NOMO-1 (cell line): Measurements from ENCODE around the gene GRK3.
"Not testable (repeated sequence)": the region's sequence is repeated elsewhere in the genome, so short reads cannot be mapped to it uniquely, and the experiment has no call there.

Experiments used
- DNase-seq, 2 experiments: peaks; one replicate each; lab custom pipeline; 2025; ENCODE audit not compliant: unreplicated experiment in 2 of 2; lab: John Stamatoyannopoulos, UW

The GRK3 gene

DNA sequence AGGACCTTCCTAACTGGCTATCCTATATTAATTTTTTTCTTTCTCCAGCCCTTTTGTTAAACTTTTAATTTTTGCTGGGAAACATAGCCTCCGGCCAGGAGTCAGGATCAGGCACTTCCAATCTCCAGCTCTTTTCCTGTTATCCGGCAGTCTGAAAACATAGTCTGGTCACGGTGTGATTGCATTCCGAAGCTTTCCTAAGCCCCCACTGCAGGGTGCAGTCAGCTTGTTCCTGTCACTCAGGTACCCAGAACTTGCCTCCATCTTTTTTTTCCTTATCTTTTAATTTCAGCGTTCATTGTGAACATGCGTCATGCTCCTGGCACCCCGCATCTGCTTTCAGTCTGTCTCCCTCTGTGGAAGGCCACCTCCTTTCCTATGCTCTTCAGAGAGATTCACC is 59.4 kb downstream of the GRK3 start:
- DNase-seq = no peak

DNA sequence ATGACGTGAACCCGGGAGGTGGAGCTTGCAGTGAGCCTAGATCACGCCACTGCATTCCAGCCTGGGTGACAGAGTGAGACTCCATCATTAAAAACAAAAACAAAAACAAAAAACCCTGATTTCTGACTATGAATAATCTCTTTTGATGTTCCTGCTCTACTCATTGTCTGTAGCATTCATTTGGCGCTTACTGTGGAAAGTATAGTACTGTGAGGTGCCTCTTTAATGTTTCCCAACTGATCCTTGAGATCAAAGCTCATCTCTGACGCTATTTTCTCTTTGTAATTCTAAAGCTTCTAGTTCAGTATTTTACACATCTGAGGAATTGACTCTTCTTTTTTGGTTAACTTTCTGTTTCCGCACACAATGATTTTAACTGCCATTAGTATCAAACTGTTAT is 60.0 kb downstream of the GRK3 start:
- DNase-seq = no peak

DNA sequence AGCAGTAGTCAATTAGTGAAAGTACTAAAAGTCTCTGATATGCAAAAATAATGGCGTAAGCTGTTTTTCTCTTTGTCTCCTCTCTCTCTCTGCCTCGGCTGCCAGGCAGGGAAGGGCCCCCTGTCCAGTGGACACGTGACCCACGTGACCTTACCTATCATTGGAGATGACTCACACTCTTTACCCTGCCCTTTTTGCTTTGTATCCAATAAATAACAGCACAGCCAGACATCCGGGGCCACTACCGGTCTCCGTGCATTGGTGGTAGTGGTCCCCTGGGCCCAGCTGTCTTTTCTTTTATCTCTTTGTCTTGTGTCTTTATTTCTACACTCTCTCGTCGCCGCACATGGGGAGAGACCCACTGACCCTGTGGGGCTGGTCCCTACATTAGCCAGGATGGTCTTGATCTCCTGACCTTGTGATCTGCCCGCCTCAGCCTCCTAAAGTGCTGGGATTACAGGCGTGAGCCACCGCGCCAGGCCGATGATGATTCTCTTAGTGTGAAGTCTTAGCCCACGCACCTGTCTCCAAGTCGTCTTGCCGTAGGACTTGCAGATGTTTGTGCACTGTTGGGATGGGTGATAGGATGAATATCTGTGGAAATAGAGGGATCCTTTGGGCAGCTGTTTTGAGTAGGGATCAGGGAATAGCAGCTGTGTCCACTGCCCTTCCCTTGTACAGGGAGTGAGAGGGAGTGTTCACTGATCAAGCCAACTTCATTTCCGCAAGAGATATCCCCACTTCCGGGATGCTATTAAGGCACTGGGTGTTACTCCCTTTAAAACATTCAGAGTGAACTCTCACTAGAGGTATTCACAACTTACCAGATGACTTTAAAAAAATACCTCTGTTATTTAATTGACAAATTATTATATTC is 61.5 kb downstream of the GRK3 start:
- not testable (repeated sequence) for DNase-seq

DNA sequence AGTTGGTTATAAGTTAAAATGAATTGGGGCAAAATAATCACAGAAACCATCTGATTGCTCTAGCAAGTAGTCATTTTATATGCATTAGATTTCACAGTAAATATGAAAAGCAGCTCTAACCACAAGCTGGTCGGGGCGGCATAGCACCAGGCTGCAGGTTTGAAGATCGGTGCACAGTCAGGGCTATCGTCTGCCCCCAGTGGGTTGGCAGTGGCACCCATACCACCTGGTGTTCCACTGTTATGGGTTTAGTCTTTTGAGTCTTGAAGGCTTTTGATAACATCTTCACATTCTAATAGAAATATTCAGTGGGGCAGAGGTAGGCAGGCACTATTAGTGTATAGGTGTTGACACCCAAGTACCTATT is 62.1 kb downstream of the GRK3 start:
- DNase-seq = no peak

DNA sequence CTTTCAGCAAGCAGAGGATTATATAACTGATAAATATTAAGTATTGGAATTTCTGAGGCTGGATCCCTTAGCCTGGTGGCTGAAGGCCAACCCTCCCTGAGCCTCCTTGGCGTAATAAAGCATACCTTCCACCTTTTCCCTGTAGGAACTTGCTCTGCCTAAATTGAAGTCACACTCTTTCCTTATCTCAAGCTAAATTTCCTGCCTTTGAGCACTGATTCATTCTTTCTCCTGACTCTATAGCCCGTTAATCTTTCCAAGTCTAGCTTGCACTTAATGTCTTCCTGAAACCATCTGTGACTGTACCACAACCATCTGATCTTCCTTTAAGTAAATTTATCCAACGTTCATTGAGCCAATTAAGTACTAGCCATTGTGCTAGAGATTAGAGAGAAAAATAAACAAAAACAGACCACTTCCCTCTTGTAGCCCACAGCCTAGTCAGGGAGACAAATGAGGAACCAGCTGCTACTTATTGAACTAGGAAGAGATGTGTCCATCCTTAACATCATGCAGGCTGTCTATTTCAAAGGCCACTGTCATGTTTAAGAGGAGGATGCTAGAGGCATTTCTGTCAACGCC is 62.9 kb downstream of the GRK3 start:
- peak; percentile 51 to 93 for DNase-seq

DNA sequence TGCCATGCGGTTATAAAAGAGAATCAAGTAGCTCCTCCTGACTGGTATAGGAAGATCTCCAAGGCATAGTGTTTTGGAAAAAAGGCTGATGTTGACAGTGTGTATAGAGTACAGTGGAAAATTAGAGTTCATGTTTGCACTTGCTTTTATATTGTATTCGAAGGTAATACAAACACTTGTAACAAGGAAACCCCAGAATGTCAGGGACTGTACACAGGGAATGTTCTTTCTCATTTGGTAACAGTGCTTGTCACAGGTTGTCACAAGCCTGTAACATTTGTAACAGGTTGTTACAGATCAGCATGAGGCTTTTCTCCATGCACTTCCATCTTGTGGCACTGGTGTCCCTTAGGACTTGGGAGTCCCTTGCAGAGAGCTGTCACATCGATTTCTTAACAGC is 64.0 kb downstream of the GRK3 start:
- no peak for DNase-seq

DNA sequence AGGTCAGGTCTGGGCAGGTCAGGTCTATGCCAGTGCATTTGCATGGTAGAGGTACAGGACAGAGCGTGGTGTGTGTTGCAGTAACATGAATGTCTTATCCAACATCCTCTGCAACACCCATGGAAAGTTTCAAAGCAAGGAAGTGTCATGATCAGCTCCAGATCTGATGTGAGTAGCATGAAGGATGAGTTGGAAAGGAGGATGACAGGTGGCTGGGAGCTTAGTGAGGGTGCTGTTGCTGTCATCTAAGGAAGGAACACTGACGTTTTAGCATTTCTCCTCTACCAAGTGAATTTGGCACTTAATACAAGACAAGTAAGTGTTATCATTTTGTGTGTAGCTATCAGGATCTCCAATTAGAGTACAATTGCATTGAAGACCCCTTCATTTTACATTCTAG is 65.1 kb downstream of the GRK3 start:
- no peak for DNase-seq

DNA sequence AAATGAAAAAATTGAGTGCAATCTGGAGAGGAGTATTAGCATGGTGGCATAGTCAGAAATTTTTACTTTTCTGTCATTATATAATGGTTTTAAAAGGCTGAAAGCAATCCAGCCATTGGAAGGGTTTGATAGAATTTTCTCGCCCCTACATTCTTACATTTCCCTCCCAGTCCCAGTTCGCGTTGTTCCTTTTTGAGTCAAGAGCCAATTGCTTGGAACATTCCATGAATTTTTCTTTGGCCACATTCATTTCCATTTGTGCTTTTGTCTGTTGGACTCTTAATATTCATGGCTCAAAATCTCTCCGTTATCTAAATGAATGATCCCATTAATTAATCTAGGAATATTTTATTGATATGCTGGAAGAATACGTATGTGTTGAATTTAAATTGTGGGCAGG is 66.0 kb downstream of the GRK3 start:
- DNase-seq = no peak

DNA sequence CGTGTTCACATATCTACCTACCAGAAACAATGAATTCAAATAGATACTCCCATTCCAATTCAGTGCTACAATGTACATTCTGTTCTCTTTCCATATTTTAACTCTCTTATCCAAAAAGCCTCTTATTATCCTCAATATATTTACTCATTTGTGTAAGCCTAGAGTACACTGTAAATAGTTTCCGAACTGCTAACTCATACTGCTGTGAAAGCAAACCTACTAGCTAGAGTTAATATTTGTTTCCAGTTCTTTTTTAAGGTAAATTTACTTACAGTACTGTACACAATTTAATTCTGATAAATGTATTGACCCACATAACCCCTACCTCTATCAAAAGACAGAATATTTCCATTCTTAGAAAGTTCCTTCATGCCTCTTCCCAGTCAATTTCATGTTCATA is 71.8 kb downstream of the GRK3 start:
- no peak for DNase-seq

DNA sequence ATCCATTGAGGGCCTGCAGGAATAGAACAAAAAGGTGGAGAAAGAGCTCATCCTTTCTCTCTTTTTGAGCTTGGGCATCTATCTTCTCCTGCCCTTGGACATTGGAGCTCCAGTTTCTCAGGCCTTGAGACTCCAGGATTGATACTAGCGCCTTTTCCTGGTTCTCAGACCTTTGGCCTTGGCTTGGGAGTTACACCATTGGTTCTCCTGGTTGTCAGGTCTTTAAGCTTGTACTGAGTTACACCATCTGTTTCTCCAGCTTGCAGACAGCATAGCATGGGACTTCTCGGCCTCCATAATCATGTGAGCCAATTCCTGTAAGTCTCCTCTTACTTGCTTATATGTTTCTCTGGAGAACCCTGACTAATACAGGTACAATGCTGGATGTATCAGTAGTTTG is 72.6 kb downstream of the GRK3 start:
- no peak for DNase-seq

DNA sequence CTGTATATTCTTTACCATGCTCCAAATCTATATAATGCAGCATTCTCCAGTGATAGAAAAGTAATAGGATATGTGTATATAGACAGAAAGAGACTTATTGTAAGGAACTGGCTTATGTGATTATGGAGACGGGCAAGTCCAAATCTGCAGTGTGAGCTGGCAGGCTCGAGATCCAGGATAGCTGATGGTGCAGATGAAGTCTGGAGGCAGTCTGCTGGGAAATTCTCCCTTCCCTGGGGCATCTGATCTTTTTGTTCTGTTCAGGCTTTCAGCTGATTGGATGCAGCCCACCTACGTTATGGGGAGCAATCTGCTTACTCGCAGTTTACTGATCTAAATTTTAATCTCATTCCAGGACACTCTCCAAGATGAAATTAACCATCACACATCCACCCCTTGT is 73.2 kb downstream of the GRK3 start:
- DNase-seq = no peak

DNA sequence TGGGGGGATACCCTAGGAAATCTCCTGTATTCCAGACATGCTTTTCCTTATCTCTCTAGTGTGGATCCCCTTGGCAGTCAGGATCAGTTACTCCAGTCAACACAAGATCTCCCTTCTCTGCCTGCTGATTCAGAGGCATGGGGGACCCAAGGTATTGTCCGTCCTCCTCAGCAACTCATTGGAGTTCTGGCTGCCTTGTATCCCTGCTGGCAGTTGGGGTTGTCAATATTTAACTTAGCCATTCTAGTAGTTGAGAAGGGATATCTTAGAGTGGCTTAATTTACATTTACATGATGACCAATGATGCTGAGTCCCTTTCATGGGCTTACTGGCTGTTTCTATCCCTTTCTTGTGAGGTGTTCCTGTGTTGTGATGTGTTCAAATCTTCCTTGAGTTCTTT is 74.2 kb downstream of the GRK3 start:
- no peak for DNase-seq

DNA sequence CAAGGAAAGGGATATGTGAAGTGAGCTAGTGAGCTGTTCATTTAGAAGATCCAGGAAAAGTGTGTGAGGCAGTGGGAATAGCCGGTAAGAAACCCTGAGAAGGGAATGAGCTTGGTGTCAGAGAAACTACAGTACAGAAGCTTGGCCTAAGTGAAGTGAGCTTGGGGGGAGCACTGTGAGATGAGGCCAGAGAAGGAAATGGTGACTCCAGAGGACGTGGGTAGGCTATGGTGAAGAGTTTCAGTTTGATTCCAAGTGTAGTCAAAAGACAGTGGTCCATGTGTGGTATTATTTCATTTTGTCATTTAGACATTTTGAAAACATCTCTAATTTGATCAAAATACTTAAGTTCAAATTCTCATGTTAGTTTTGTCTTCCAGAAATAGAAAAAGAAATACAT is 77.2 kb downstream of the GRK3 start:
- no peak for DNase-seq

DNA sequence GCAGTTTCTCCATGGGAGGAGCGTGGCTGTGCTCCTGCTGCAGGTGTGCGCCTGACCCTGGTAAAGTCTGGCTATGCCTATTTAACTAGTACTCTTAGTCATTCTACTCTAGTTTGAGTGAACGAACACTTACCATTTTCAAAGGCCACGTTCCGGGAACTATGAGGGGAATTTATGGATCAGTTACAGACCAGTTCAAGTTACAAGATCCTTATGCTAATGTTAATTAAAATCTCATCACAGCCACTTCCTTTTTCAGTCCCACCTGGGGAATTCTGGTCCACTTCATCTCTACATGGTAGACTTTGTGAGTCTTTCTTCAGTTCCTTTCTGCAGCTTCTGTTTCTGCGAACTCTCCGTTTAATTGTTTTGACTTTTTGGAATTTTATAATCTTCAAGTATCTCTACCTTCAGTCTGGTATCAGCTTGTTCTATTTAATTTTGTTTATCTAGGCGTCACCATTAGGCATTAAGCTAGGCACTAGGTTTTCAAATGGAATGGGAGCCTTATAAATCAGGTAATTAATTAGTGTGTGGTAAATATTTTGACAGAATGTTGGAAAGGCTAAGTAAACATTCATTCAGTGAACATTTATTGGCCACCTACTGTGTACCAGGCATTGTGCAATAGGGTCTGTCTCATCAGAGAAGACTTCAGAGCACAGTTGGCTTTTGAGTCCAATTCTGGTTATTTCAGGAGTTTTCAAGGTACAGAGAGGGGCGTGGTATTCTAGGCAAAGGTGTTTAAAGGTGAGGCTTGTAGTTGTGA is 78.9 kb downstream of the GRK3 start:
- DNase-seq = no peak

DNA sequence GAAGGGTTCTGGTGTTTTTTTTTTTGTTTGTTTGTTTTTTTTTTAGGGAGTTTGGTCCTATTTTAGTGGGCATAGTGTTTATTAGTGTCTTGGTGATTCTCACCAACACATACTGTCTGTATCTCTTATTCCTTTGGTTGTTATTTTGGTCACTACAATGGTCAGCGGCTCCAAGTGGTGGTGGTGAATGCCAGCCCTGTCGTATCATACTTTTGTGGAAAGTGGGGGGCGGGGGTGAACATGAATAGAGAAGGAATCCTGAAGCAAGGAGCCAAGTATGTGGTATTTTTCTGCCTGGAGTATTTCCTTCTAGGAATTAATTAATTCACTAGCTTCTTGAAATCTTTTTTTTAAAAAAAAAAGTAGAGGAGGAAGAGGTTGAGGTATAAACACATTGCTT is 79.6 kb downstream of the GRK3 start:
- DNase-seq = no peak

DNA sequence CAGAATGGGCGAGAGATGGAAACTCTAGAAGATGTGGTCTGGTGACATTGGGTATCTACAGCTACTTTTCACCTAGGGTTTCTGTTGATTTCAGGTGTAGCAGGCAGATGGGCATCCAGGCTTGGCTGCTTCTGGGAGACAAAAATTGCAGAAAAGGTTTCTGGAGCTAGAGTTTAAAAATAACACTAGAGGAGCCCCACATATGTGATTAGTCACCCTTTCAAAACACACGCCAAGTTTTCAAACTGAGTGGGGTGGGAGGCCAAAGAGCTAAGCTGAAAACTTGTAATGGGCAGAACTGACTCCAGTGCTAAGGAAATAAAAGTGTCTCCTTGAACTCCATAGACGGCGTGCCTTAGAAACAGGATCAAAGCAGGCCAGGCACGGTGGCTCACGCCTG is 80.8 kb downstream of the GRK3 start:
- DNase-seq = no peak

DNA sequence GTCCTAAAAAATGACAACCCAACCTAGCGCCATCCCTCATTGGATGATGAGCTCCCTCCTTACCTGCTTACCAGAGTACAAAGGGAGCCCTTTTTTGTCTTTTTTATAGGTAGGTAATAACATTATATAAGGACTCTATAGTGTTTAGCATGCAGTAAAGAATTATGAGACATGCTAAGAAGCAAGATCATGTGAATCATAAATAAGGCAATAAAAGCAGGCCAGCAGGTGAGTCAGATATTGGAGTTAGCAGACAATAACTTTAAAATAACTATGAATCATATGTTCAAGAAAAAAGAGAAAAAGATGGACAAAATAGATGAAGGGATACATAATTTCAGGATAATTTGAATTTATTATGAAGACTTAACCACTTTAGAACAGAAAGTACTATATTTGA is 81.5 kb downstream of the GRK3 start:
- no peak for DNase-seq

DNA sequence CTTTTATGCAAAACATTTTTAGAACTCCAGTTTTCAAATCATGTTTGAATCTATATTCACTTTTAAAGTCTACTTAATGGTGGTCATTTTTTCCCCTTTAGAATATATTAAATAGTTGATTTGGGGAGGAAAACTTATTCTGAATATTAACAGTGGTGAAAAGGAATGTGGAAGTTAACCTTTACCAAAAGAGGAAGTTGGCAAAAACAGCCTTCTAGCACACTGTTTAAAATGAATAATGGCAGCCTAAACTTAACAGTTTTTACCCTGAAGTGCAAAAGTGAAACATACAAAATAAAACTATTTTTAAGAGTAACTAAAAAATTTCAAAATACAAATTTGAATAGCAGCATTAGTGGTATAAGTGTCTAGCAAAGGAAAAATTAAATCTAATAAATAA is 86.4 kb downstream of the GRK3 start:
- DNase-seq = peak; percentile 16 to 76

DNA sequence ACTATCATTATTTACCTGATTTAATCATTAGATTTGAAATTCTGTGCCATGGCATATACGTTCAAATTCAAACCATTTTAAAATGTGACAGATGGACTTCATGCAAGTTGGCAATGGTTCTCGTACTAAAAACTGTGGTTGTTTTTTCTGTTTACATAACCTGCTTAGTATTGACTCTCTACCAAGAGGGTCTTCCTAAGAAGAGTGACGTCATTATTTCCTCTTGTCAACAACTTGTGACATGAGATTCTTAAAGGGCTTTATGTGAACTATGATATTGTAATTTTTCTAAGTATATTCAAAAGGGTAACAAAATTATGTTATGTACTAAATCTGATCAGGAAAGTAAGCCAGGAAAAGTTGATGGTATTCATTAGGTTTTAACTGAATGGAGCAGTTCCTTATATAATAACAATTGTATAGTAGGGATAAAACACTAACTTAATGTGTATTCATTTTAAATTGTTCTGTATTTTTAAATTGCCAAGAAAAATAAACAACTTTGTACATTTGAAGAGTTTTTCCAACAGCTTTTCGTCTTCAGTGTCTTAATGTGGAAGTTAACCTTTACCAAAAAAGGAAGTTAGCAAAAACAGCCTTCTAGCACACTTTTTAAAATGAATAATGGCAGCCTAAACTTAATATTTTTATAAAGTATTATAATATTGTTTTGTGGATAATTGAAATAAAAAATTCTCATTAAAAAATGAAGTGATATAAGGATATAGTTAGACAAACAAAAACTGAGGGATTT is 87.0 kb downstream of the GRK3 start:
- peak in 1 of 2 experiments; percentile 33 for DNase-seq

DNA sequence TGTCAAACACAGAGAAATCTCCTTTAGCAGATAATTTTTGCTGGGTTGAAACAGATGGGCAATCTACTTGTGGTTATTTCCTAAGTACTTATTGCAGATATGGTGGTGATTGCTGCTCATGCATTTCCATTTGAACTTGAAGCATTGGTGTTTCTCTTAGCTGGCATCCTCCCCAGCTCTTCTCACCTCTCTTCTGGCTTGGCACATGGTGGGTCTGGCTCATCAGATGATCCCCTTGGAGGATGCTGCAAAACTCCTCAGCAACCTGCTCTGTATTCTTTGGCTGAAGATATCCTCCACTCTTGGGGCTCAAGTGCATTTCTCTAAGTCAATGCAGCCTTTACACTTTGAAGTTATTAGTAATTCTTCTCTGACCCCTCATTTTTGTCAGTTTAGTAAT is 90.2 kb downstream of the GRK3 start:
- DNase-seq = no peak

DNA sequence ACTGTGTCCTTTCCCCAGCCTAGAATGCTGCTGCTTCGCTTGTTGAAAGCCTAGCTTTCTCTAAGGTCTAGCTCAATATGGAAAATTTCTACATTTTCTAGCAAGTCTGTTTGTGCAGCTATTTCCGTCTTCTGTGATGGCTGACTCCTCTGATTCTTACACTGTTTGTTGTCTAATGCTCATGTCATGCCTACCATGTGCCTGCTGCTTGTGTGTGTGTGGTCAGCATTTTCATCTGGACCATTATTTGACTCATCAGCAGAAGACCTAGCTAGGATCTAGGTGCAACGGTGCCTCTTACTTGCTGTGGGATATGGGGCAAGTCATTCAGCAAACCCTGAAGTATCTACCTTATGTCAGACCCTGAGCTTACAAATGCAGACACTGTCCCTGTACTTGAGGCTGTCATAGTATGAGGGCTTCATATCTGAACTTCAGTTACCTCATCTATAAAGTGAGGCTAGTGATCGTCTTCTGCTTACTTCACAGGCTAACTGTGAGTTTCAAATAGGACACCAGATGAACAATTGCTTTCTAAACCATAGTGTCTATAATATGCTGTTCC is 91.0 kb downstream of the GRK3 start:
- DNase-seq = no peak
